GM23338 (cell line): Measurements from ENCODE around the gene SETSIP. TPM values are rescaled to one million over a fixed set of nuclear protein-coding genes. Genes with fewer than 3 reads are reported as not detected.

ENCODE experiments used
- ATAC-seq: fragments of 200-7000 bp; cut with Tn5 transposase; 3 replicates; pipeline ENCODE4 v1.9.1; 2020
- DNase-seq: peaks from one replicate; pipeline ENCODE4 v3.0.0-alpha.2; 2015; ENCODE audit warnings: low spot score
- H2AFZ ChIP-seq: fragments of 200-600 bp; sonication (generic); 2 replicates; pipeline ENCODE4 v1.8.0; 2016; ENCODE audit warnings: antibody characterized with exemption, mild to moderate bottlenecking, moderate library complexity
- H3F3A ChIP-seq: fragments of 200-600 bp; sonication (generic); replicated peaks from 2 replicates; pipeline ENCODE4 v1.8.0; 2017; ENCODE audit warnings: antibody characterized with exemption, mixed run types, low read depth
- H3K27ac ChIP-seq: fragments of 200-600 bp; sonication (generic); 2 replicates; pipeline ENCODE4 v1.6.1; 2016; ENCODE audit warnings: low read depth
- H3K27me3 ChIP-seq: fragments of 200-600 bp; sonication (generic); 2 replicates; pipeline ENCODE4 v1.8.0; 2016; ENCODE audit warnings: mild to moderate bottlenecking, mixed run types, moderate library complexity; ENCODE audit not compliant: insufficient read depth
- H3K36me3 ChIP-seq: fragments of 200-600 bp; sonication (generic); 2 replicates; pipeline ENCODE4 v1.8.0; 2016; ENCODE audit warnings: mild to moderate bottlenecking; ENCODE audit not compliant: insufficient read depth
- H3K4me1 ChIP-seq: fragments of 200-600 bp; sonication (generic); 2 replicates; pipeline ENCODE4 v1.8.0; 2016; ENCODE audit warnings: mild to moderate bottlenecking, moderate library complexity; ENCODE audit not compliant: insufficient read depth
- H3K4me2 ChIP-seq: fragments of 200-600 bp; sonication (generic); 2 replicates; pipeline ENCODE4 v1.7.1; 2017; ENCODE audit warnings: mixed run types
- H3K4me3 ChIP-seq: fragments of 200-600 bp; sonication (generic); 2 replicates; pipeline ENCODE4 v1.6.1; 2016; ENCODE audit warnings: mixed run types
- H3K79me2 ChIP-seq: fragments of 200-600 bp; sonication (generic); replicated peaks from 2 replicates; pipeline ENCODE4 v1.8.0; 2017; ENCODE audit warnings: mild to moderate bottlenecking; ENCODE audit not compliant: insufficient read depth
- H3K9me2 ChIP-seq: fragments of 200-600 bp; sonication (generic); 2 replicates; pipeline ENCODE4 v1.8.0; 2017; ENCODE audit not compliant: insufficient read depth
- H4K20me1 ChIP-seq: fragments of 200-600 bp; sonication (generic); replicated peaks from 2 replicates; pipeline ENCODE4 v1.8.0; 2017; ENCODE audit warnings: mild to moderate bottlenecking; ENCODE audit not compliant: insufficient read depth
- H3K27ac Mint-ChIP-seq: 2 replicates; pipeline ENCODE4 v1.8.0; 2020; ENCODE audit warnings: inconsistent platforms, mild to moderate bottlenecking, moderate library complexity, mixed read lengths
- H3K27me3 Mint-ChIP-seq: 3 replicates; pipeline ENCODE4 v1.8.0; 2022; ENCODE audit warnings: low read depth, mild to moderate bottlenecking, moderate library complexity, mixed read lengths, inconsistent platforms; ENCODE audit not compliant: insufficient read depth, poor library complexity
- H3K36me3 Mint-ChIP-seq: 3 replicates; pipeline ENCODE4 v1.8.0; 2021; ENCODE audit warnings: low read depth, mild to moderate bottlenecking, inconsistent platforms, moderate library complexity, mixed read lengths
- H3K4me1 Mint-ChIP-seq: 3 replicates; pipeline ENCODE4 v1.8.0; 2020; ENCODE audit warnings: mild to moderate bottlenecking, inconsistent platforms, mixed read lengths
- H3K4me3 Mint-ChIP-seq: 3 replicates; pipeline ENCODE4 v1.8.0; 2021; ENCODE audit warnings: moderate library complexity, mild to moderate bottlenecking, inconsistent platforms, mixed read lengths
- H3K9me3 Mint-ChIP-seq: 3 replicates; pipeline ENCODE4 v1.8.0; 2020; ENCODE audit warnings: moderate library complexity, mild to moderate bottlenecking, inconsistent platforms, mixed read lengths
- CREB1 ChIP-seq: fragments of 250-450 bp; sonication (Bioruptor Pico); IDR thresholded peaks from 2 replicates; pipeline ENCODE4 v1.5.0; 2020; ENCODE audit warnings: low read depth, mild to moderate bottlenecking, moderate library complexity
- EZH2 ChIP-seq: fragments of 200-600 bp; sonication (generic); IDR thresholded peaks from one replicate; pipeline ENCODE4 v1.8.0; 2017; ENCODE audit warnings: antibody characterized with exemption, mild to moderate bottlenecking, low read depth; ENCODE audit not compliant: unreplicated experiment
- POLR2AphosphoS5 ChIP-seq: IDR thresholded peaks from 2 replicates; pipeline ENCODE4 v1.6.1; 2016; ENCODE audit warnings: antibody characterized with exemption, low read depth
- REST ChIP-seq: IDR thresholded peaks from one replicate; pipeline ENCODE4 v1.6.1; 2018; ENCODE audit warnings: antibody characterized with exemption; ENCODE audit not compliant: unreplicated experiment
- STAT1 ChIP-seq: IDR thresholded peaks from one replicate; pipeline ENCODE4 v1.6.1; 2016; ENCODE audit warnings: antibody characterized with exemption; ENCODE audit not compliant: unreplicated experiment
- ZNF114 ChIP-seq: fragments of 250-450 bp; sonication (Bioruptor Pico); IDR thresholded peaks from 2 replicates; pipeline ENCODE4 v1.5.0; 2020; ENCODE audit warnings: mild to moderate bottlenecking, moderate library complexity
- ZNF331 ChIP-seq: fragments of 250-450 bp; sonication (Bioruptor Pico); IDR thresholded peaks from 2 replicates; pipeline ENCODE4 v1.5.0; 2020; ENCODE audit warnings: low read depth, mild to moderate bottlenecking, moderate library complexity
- ZNF462 ChIP-seq: fragments of 250-450 bp; sonication (Bioruptor Pico); IDR thresholded peaks from 2 replicates; pipeline ENCODE4 v1.5.0; 2020; ENCODE audit warnings: mild to moderate bottlenecking, moderate library complexity
- polyA plus RNA-seq: library from polyadenylated mRNA; unstranded; fragments of >200 nt; fragmentation: Nextera tagmentation; extraction: Ambion mirVana; gene quantifications from 2 replicates; pipeline ENCODE4 v1.2.1, GENCODE V29; 2016
- total RNA-seq: library from RNA; depleted of rRNA; stranded (reverse); fragments of >200 nt; shearing (Covaris generic); gene quantifications from 2 replicates; pipeline ENCODE4 v1.2.3, GENCODE V29; 2014
- TF ChIP-seq, protein P1 (sequence below): IDR thresholded peaks from 2 replicates; pipeline ENCODE4 v1.6.1; 2016; ENCODE audit warnings: antibody characterized with exemption
- TF ChIP-seq, protein P2 (sequence below), 2 experiments: fragments of 200-600 bp in 1 of 2; sonication (generic) in 1 of 2; conservative IDR thresholded peaks; 2 replicates each; pipeline versions ENCODE4 v1.5.1 to v1.6.1; 2016 to 2017; ENCODE audit warnings: antibody characterized with exemption in 2 of 2, low read depth in 2 of 2, mild to moderate bottlenecking in 2 of 2, moderate library complexity in 1 of 2

SETSIP gene
- total and polyA plus RNA-seq, 2 experiments from 2014 or later, result 0.92 to 0.94 TPM

GRCh38 chr1:92051948-92052347 is 23.3 kb downstream of the SETSIP start (continued):
- TF ChIP-seq POLR2AphosphoS5 (no peak), ZNF114 (CRISPR knock-in tag) (no peak), EZH2 (no peak), CREB1 (CRISPR knock-in tag) (no peak)
- TF ChIP-seq, protein P1, sequence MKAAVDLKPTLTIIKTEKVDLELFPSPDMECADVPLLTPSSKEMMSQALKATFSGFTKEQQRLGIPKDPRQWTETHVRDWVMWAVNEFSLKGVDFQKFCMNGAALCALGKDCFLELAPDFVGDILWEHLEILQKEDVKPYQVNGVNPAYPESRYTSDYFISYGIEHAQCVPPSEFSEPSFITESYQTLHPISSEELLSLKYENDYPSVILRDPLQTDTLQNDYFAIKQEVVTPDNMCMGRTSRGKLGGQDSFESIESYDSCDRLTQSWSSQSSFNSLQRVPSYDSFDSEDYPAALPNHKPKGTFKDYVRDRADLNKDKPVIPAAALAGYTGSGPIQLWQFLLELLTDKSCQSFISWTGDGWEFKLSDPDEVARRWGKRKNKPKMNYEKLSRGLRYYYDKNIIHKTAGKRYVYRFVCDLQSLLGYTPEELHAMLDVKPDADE, result no peak

DNA sequence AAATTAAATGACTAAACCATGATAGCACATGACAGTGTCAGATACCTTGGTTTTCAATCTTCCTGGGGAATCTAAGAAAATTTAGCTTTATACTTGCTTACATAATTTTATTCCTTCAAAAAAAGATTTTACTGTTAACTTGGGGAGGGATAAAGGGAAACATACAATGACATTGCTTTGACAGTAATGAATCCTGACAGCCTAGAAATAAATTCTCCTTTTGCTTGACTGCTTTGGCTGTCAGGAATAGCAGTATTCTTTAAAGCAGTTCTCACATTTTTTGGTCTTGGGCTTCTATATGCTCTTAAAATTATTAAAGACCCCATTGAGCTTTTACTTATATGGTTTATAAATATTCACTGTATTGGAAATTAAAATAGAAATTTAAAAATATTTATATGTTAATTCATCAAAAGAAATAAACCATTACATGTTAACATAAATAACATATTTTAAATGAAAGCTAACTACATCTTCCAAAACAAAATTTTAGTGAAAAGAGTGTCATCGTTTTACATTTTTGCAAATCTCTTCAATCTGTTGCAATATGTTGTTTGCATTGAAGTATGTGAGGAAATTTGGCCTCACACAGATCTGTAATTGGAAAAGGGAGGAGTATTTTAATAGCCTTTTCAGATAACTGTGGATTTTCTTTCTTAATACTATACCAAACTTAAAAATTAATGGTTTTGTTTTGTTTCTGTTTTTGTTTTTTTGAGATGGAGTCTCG is 29.3 kb downstream of the SETSIP start:
- Histone ChIP-seq H3K27me3 (no peaks in the 10 kb centered on the region), H3K9me2 (no peaks in the 10 kb centered on the region), H3K79me2 (no peaks in the 10 kb centered on the region), H3K4me3 (no peak overlapping the region), H3F3A (no peaks in the 10 kb centered on the region), H3K36me3 (no peaks in the 10 kb centered on the region), H3K27ac (no peak overlapping the region), H3K4me1 (no peaks in the 10 kb centered on the region), H3K4me2 (no peak overlapping the region), H2AFZ (no peak overlapping the region), H4K20me1 (no peaks in the 10 kb centered on the region)
- Mint-ChIP-seq H3K27ac (no peak overlapping the region), H3K4me1 (no peaks in the 10 kb centered on the region), H3K9me3 (no peaks in the 10 kb centered on the region), H3K4me3 (no peak overlapping the region), H3K36me3 (no peaks in the 10 kb centered on the region), H3K27me3 (peaks cover 1% of the 10 kb centered on the region)
- ATAC-seq (no peak), DNase-seq (no peak)
- TF ChIP-seq, protein P1, result no peak
- TF ChIP-seq REST, result no peak
- TF ChIP-seq, protein P2, sequence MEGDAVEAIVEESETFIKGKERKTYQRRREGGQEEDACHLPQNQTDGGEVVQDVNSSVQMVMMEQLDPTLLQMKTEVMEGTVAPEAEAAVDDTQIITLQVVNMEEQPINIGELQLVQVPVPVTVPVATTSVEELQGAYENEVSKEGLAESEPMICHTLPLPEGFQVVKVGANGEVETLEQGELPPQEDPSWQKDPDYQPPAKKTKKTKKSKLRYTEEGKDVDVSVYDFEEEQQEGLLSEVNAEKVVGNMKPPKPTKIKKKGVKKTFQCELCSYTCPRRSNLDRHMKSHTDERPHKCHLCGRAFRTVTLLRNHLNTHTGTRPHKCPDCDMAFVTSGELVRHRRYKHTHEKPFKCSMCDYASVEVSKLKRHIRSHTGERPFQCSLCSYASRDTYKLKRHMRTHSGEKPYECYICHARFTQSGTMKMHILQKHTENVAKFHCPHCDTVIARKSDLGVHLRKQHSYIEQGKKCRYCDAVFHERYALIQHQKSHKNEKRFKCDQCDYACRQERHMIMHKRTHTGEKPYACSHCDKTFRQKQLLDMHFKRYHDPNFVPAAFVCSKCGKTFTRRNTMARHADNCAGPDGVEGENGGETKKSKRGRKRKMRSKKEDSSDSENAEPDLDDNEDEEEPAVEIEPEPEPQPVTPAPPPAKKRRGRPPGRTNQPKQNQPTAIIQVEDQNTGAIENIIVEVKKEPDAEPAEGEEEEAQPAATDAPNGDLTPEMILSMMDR (conservative IDR thresholded peaks at IDR 0.05; ENCODE audit: low read depth in 2 of 2), result no peak
- no peak for TF ChIP-seq ZNF462 (CRISPR knock-in tag)
- no peak for TF ChIP-seq STAT1
- TF ChIP-seq ZNF331, result no peak
- TF ChIP-seq EZH2, result no peak
- TF ChIP-seq ZNF114 (CRISPR knock-in tag), result no peak
- no peak for TF ChIP-seq POLR2AphosphoS5
